ENCODE data around the gene COTL1. TPM values are rescaled to one million over a fixed set of nuclear protein-coding genes. Genes with fewer than 3 reads are reported as not detected.

Gene COTL1
- polyA plus RNA-seq, 2 of the 4 experiments (the other 2 are of a cell fraction), result 89.7 to 372 TPM

DNA sequence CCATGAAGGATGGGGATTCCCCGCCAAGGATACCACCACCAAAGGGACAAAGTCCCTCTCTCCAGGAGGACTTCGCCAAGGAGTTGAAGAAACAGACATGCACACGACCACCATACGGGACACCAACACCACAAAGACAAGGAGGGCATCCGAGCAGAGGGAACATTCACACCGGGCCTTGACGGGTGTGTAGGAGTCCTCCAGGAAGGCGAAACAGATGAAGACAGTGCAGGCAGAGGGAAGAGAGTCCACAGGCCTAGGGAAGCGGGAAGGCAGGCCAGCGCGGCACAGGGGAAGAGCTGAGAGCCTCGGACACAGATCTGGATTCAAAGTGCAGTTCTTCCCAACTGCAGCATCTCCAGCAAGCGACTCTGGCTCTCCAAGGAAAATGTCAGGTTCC lies 10.8 kb downstream of the COTL1 start:
- no peak for FAIRE-seq
- TF ChIP-seq HES2 (IDR thresholded peaks at IDR 0.05) (no peak), FOSL2 (IDR thresholded peaks at IDR 0.05) (no peak), FOSL2 (CRISPR knock-in tag; IDR thresholded peaks at IDR 0.05) (no peak), HOXA7 (CRISPR knock-in tag; IDR thresholded peaks at IDR 0.05) (no peak), EHF (CRISPR knock-in tag; IDR thresholded peaks at IDR 0.05) (no peak), MAFK (IDR thresholded peaks at IDR 0.05; ENCODE audit: partially characterized antibody) (no peak), FOXS1 (CRISPR knock-in tag; IDR thresholded peaks at IDR 0.05) (no peak), ZSCAN20 (CRISPR knock-in tag; IDR thresholded peaks at IDR 0.05) (no peak), PHF8 (IDR thresholded peaks at IDR 0.05; ENCODE audit: borderline replicate concordance, low read depth) (no peak), SMC3 (IDR thresholded peaks at IDR 0.05) (no peak), BCL3 (IDR thresholded peaks at IDR 0.05) (no peak), CHD4 (IDR thresholded peaks at IDR 0.05; ENCODE audit: borderline replicate concordance) (no peak), CHD2 (IDR thresholded peaks at IDR 0.05; ENCODE audit: low read length, partially characterized antibody) (no peak)
- ATAC-seq, result no peak
- WGBS (ENCODE audit: missing lambda C conversion rate), result 93% methylated on average over 13 of the region's 13 CpGs
- no peak overlapping the region for H3K27ac ChIP-seq
- no peak overlapping the region for H3K4me2 ChIP-seq
- peaks cover 31% of the 10 kb centered on the region for H3K4me1 ChIP-seq
- 0 out of 3 replicates have a peak, but pooled peaks cover 3% of the 10 kb centered on the region for H3K9me3 ChIP-seq
- no peak for DNase-seq (ENCODE audit: low read depth in 1 of 2, low spot score in 1 of 2)
- no peak overlapping the region for H3K4me3 ChIP-seq
- POLR2A ChIA-PET, result no interaction called here
- CTCF ChIA-PET, result interaction anchor here (1.5 to 2.9 kb wide), 2 partner anchors 9 to 96 kb away, joined by 4 to 13 read pairs; no protein-coding TSS in a partner anchor

DNA sequence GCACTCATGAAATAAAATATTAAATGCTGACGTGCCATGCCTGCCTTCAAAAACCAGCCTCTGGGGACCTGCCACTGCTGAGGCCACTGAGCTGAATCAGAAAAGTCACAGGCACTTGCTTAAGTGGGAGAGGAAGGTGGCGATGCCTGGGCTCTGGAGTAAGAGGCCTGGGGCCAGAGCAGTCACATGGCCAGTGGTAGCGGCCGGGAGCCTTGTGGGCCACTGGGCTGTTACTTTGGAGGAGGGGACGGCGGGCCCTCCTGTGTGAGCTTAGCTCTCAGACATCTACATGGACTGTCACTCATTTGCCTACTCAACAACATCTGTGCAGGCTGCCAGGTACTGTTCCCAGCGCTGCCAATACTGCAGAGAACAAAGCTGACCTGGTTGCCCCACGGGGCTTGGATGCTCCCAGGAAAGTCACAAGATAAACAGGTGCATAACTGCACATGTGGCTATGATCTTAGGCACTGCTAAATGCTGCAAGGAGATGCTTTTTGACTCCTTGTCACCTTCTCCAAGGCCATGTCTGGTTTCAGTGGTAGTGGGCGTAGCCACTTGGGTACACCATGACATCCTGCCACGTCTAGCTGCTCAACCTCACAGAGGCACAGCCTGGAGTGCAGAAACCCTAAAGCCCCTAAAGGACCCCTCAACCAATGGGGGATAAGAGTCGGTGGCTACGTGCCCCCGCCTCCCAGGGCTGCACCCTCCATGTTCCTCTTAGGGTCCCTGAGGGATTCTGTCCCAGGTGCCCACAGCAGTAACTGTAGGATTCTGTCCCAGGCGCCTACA lies 11.6 kb downstream of the COTL1 start:
- TF ChIP-seq, protein P1, sequence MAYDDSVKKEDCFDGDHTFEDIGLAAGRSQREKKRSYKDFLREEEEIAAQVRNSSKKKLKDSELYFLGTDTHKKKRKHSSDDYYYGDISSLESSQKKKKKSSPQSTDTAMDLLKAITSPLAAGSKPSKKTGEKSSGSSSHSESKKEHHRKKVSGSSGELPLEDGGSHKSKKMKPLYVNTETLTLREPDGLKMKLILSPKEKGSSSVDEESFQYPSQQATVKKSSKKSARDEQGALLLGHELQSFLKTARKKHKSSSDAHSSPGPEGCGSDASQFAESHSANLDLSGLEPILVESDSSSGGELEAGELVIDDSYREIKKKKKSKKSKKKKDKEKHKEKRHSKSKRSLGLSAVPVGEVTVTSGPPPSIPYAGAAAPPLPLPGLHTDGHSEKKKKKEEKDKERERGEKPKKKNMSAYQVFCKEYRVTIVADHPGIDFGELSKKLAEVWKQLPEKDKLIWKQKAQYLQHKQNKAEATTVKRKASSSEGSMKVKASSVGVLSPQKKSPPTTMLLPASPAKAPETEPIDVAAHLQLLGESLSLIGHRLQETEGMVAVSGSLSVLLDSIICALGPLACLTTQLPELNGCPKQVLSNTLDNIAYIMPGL (CRISPR knock-in tag; IDR thresholded peaks at IDR 0.05; ENCODE audit: borderline replicate concordance), result no peak
- no peak for TF ChIP-seq TFCP2L1 (CRISPR knock-in tag; IDR thresholded peaks at IDR 0.05)
- no peak for TF ChIP-seq NR3C1 (IDR thresholded peaks at IDR 0.05)
- TF ChIP-seq CBX2 (IDR thresholded peaks at IDR 0.05; ENCODE audit: borderline replicate concordance, low read depth), result no peak
- TF ChIP-seq BHLHE40 (IDR thresholded peaks at IDR 0.05; ENCODE audit: low read depth, low read length), result no peak
- no peak for TF ChIP-seq PHF8 (IDR thresholded peaks at IDR 0.05; ENCODE audit: borderline replicate concordance, low read depth)
- no peak for FAIRE-seq
- no peak overlapping the region for H3K4me2 ChIP-seq
- no peak for ATAC-seq
- no peak for DNase-seq (ENCODE audit: low read depth in 1 of 2, low spot score in 1 of 2)
- ChIA-PET CTCF (interaction anchor here (0.6 to 4.0 kb wide), 9 partner anchors 8 to 375 kb away, joined by 3 to 17 read pairs (median 4); no protein-coding TSS in a partner anchor), POLR2A (no interaction called here)
- 93% methylated on average over 12 of the region's 14 CpGs for WGBS (ENCODE audit: missing lambda C conversion rate)
- H3K27ac ChIP-seq, result no peak overlapping the region
- peaks cover 39% of the 10 kb centered on the region for H3K4me1 ChIP-seq
- H3K9me3 ChIP-seq, result 0 out of 3 replicates have a peak, but pooled peaks cover 3% of the 10 kb centered on the region
- no peak overlapping the region for H3K4me3 ChIP-seq

DNA sequence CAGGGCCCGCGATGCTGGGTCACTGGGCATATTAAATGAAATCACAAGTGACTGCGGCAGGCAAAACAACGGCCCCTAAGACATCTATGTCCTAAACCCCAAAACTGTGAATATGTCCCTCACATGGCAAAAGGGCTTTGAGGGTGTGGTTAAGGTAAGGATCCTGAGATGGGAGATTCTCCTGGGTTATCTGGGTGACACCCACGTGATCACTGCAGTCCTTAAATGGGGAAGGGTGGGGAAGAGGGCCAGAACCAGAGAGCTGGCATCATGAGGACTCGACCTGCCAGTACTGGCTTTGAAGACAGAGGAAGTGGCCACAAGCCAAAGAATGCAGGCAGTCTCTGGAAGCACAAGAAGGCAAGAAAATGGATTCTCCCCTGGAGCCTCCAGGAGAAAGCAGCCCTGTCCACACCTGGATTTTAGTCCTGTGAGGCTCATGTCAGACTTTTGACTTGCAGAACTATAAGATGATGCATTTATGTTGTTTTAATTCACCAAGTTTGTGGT lies 12.5 kb downstream of the COTL1 start:
- 87% methylated on average over 6 of the region's 6 CpGs for WGBS (ENCODE audit: missing lambda C conversion rate)
- H3K9me3 ChIP-seq, result 0 out of 3 replicates have a peak, but pooled peaks cover 3% of the 10 kb centered on the region
- H3K27ac ChIP-seq, result peak overlapping the region in 1 of 2 experiments; percentile 95; a peak in 3 of 6 replicates
- no peak overlapping the region for H3K4me3 ChIP-seq
- ChIA-PET POLR2A (interaction anchor here (1.3 kb wide), 1 partner anchor 13 kb away, joined by 4 read pairs; the partner anchor contains the start of gene COTL1), CTCF (interaction anchor here (0.6 to 4.0 kb wide), 8 partner anchors 9 to 134 kb away, joined by 3 to 17 read pairs (median 4); no protein-coding TSS in a partner anchor)
- H3K4me1 ChIP-seq, result peaks cover 48% of the 10 kb centered on the region
- FAIRE-seq (no peak), DNase-seq (ENCODE audit: low read depth in 1 of 2, low spot score in 1 of 2) (no peak), ATAC-seq (no peak)
- no peak overlapping the region; the same call in 2 of the 3 replicates for H3K4me2 ChIP-seq
- no peak for TF ChIP-seq KDM5A (IDR thresholded peaks at IDR 0.05)
- no peak for TF ChIP-seq NPAS2 (CRISPR knock-in tag; IDR thresholded peaks at IDR 0.05; ENCODE audit: borderline replicate concordance)
- no peak for TF ChIP-seq JUNB (IDR thresholded peaks at IDR 0.05)
- no peak for TF ChIP-seq NR3C1 (IDR thresholded peaks at IDR 0.05)
- TF ChIP-seq RFX5 (IDR thresholded peaks at IDR 0.05), result no peak
- TF ChIP-seq, protein P1 (CRISPR knock-in tag; IDR thresholded peaks at IDR 0.05; ENCODE audit: borderline replicate concordance), result no peak
- TF ChIP-seq ZSCAN20 (CRISPR knock-in tag; IDR thresholded peaks at IDR 0.05), result no peak
- TF ChIP-seq RCOR1 (IDR thresholded peaks at IDR 0.05; ENCODE audit: low read depth, low read length), result no peak
- no peak for TF ChIP-seq JUN (IDR thresholded peaks at IDR 0.05)
- TF ChIP-seq TFCP2L1 (CRISPR knock-in tag; IDR thresholded peaks at IDR 0.05), result no peak
- TF ChIP-seq CTCF (IDR thresholded peaks at IDR 0.05), result no peak
- TF ChIP-seq TP53 (CRISPR knock-in tag; IDR thresholded peaks at IDR 0.05), result no peak

All from A549 (cell line).